HL-60 (cell line): Measurements from ENCODE around the gene GPATCH8.
A peak's percentile ranks its signal among the peaks of the same experiment; 100 is the strongest.

Experiments
- DNase-seq, 2 experiments: peaks; one replicate each; pipeline ENCODE4 v3.0.0-alpha.2; 2010 to 2020; ENCODE audit warnings: low read depth in 1 of 2, low spot score in 1 of 2
- H3K27ac ChIP-seq: fragments of 250-450 bp; sonication (Bioruptor Pico); replicated peaks from 2 replicates; pipeline ENCODE4 v1.5.1; 2020; ENCODE audit warnings: mild to moderate bottlenecking, moderate library complexity
- H3K27me3 ChIP-seq: fragments of 250-450 bp; sonication (Bioruptor Pico); 2 replicates; pipeline ENCODE4 v1.5.1; 2021; ENCODE audit warnings: mild to moderate bottlenecking, moderate library complexity; ENCODE audit not compliant: insufficient read depth, poor library complexity, severe bottlenecking
- H3K4me3 ChIP-seq: replicated peaks from 2 replicates; pipeline ENCODE4 v1.5.1; 2011; ENCODE audit warnings: mild to moderate bottlenecking, control low read depth, low read length; ENCODE audit not compliant: insufficient read depth
- GABPA ChIP-seq: IDR thresholded peaks from 2 replicates; pipeline ENCODE4 v1.6.1; 2012; ENCODE audit warnings: low read depth
- POLR2AphosphoS5 ChIP-seq: IDR thresholded peaks from 2 replicates; pipeline ENCODE4 v1.6.1; 2012; ENCODE audit warnings: low read depth
- SPI1 ChIP-seq: IDR thresholded peaks from 2 replicates; pipeline ENCODE4 v1.6.1; 2012; ENCODE audit warnings: low read depth, mild to moderate bottlenecking, borderline replicate concordance
- TF ChIP-seq, protein P1 (sequence below): IDR thresholded peaks from 2 replicates; pipeline ENCODE4 v1.6.1; 2012; ENCODE audit warnings: low read depth; ENCODE audit not compliant: insufficient replicate concordance
- TF ChIP-seq, protein P2 (sequence below): IDR thresholded peaks from one replicate; pipeline ENCODE4 v1.5.1; 2011; ENCODE audit warnings: low read length, control low read depth, inconsistent platforms; ENCODE audit not compliant: insufficient read depth

GPATCH8 gene

DNA sequence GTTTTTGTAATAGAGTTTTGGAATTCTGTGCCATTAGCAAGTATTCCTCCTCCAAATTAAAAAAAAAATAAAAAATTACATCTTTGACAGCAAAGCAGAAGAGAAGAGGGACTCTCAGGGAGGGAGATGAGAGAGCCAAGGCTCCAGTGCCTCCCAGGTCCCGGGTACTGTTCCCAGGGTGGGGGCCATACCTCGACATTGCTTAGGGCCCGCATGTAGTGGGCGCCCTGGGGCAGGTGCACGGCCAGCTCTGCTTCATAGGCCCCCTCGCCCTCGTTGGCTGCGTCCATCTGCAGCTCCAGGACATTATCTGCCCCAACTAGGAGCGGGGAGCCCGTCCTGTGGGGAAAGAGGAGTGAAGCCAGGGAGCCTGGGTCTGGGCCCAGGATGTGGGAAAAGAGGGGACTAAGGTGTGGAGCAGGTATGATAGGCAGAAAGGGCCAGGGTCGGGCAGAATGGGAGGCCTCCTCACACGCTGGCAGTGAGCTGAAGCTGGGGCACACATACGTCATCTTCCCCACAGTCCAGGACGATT lies 125.0 kb downstream of the GPATCH8 start:
- no peaks in the 10 kb centered on the region for H3K27me3 ChIP-seq
- no peak overlapping the region for H3K27ac ChIP-seq
- no peak for DNase-seq
- TF ChIP-seq GABPA: no peak
- no peak for TF ChIP-seq POLR2AphosphoS5
- no peak for TF ChIP-seq SPI1
- TF ChIP-seq, protein P1, sequence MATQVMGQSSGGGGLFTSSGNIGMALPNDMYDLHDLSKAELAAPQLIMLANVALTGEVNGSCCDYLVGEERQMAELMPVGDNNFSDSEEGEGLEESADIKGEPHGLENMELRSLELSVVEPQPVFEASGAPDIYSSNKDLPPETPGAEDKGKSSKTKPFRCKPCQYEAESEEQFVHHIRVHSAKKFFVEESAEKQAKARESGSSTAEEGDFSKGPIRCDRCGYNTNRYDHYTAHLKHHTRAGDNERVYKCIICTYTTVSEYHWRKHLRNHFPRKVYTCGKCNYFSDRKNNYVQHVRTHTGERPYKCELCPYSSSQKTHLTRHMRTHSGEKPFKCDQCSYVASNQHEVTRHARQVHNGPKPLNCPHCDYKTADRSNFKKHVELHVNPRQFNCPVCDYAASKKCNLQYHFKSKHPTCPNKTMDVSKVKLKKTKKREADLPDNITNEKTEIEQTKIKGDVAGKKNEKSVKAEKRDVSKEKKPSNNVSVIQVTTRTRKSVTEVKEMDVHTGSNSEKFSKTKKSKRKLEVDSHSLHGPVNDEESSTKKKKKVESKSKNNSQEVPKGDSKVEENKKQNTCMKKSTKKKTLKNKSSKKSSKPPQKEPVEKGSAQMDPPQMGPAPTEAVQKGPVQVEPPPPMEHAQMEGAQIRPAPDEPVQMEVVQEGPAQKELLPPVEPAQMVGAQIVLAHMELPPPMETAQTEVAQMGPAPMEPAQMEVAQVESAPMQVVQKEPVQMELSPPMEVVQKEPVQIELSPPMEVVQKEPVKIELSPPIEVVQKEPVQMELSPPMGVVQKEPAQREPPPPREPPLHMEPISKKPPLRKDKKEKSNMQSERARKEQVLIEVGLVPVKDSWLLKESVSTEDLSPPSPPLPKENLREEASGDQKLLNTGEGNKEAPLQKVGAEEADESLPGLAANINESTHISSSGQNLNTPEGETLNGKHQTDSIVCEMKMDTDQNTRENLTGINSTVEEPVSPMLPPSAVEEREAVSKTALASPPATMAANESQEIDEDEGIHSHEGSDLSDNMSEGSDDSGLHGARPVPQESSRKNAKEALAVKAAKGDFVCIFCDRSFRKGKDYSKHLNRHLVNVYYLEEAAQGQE: no peak
- TF ChIP-seq, protein P2, sequence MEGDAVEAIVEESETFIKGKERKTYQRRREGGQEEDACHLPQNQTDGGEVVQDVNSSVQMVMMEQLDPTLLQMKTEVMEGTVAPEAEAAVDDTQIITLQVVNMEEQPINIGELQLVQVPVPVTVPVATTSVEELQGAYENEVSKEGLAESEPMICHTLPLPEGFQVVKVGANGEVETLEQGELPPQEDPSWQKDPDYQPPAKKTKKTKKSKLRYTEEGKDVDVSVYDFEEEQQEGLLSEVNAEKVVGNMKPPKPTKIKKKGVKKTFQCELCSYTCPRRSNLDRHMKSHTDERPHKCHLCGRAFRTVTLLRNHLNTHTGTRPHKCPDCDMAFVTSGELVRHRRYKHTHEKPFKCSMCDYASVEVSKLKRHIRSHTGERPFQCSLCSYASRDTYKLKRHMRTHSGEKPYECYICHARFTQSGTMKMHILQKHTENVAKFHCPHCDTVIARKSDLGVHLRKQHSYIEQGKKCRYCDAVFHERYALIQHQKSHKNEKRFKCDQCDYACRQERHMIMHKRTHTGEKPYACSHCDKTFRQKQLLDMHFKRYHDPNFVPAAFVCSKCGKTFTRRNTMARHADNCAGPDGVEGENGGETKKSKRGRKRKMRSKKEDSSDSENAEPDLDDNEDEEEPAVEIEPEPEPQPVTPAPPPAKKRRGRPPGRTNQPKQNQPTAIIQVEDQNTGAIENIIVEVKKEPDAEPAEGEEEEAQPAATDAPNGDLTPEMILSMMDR: no peak
- no peak overlapping the region for H3K4me3 ChIP-seq

DNA sequence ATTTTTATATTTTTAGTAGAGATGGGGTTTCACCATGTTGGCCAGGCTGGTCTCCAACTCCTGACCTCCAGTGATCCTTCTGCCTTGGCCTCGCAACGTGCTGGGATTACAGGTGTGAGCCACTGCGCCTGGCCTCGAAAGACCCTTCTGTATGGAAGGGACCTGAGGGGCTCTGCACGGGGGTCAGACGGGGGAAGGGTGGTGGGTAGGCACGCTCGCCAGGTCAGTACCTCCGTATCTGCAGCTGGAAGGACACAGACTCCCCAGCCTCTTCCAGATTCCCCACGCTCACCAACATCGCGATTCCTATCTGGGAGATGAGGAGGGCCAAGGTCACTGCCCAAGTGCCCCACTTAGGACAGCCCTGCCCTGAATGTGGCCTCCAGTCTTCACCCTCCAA lies 126.4 kb downstream of the GPATCH8 start:
- no peak for DNase-seq
- TF ChIP-seq, protein P2: no peak
- TF ChIP-seq, protein P1: no peak
- TF ChIP-seq GABPA: no peak
- TF ChIP-seq POLR2AphosphoS5: no peak
- no peak for TF ChIP-seq SPI1
- no peaks in the 10 kb centered on the region for H3K27me3 ChIP-seq
- no peak overlapping the region for H3K4me3 ChIP-seq
- H3K27ac ChIP-seq: no peak overlapping the region

DNA sequence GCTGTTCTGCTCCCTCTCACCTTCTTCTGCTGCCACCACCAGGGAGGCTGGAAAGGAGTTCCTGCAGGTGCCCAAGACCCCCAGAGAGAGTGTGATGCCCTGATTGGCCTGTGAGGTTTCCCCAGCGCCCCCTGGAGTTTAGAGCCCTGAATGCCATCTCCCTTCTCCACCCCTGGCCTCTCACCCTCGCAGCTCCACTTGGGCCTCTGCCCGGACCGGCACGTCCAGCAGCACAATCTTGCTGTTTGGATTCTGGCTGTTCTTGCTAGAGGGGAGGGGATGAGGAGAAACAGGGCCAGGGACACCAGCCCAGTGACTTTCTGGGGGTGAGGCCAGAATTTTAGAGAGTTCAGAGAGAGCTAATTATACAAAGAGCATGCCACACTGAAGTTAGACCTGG lies 127.1 kb downstream of the GPATCH8 start:
- TF ChIP-seq, protein P2: peak; percentile 31
- TF ChIP-seq GABPA: no peak
- DNase-seq: no peak
- no peak overlapping the region for H3K4me3 ChIP-seq

DNA sequence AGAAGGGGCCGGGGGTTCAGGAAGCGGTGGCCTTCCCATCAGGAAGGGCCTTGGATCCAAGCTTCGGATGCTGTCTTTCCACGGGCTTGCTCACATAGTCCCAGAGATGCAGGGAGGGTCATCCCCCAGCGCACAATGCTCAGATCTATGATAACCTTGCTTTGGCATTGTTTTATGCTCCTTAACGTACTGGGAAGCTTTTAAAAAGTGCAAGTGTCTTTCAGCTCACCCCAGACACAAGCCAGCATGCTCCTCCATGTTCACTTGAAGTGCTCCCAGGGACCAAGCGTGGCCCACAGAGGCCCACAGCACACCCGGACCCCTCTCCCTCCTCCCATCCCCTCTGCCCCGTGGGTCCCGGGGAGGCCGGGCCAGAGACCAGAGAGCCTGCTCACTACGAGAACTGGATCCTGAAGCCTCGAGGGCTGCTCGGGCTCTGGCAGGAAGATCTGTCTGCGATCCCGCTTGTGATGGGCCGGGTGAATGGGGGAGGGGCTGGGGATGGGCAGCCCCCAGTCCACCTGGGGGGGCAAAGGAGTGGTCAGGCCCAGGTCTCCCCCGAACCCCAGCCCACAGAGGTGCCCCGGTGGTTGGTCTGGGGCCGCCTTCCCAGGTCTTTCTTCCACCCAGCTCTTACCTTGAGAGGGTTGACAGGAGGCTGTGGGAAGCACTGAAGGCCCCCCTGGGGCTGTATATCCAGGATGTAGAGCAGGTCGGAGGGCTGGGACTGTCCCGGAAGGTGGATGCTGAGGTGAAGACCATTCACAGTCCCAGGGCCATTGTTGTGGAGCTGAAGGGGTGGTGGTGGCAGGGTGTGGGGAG lies 127.8 kb downstream of the GPATCH8 start:
- peaks cover 9% of the 10 kb centered on the region for H3K27me3 ChIP-seq
- H3K4me3 ChIP-seq: no peak overlapping the region
- H3K27ac ChIP-seq: no peak overlapping the region
- no peak for DNase-seq
- TF ChIP-seq POLR2AphosphoS5 (no peak), GABPA (no peak), SPI1 (no peak)
- TF ChIP-seq, protein P2: no peak
- TF ChIP-seq, protein P1: no peak

More for the DNA sequence above, 127.1 kb downstream of the GPATCH8 start:
- Histone ChIP-seq H3K27ac (no peak overlapping the region), H3K27me3 (peaks cover 2% of the 10 kb centered on the region)
